IMR-90 (cell line): ENCODE data around the gene F13A1. TPM values are rescaled to one million over a fixed set of nuclear protein-coding genes. Genes with fewer than 3 reads are reported as not detected.

Experiments used
- ATAC-seq: fragments of 200-7000 bp; cut with Tn5 transposase; 2 replicates; pipeline ENCODE4 v1.9.1; 2020; ENCODE audit warnings: low read depth, mild to moderate bottlenecking, moderate library complexity
- BruUV-seq: library from RNA; stranded (reverse); fragments of 400-500 nt; replicated peaks from 2 replicates; lab custom pipeline; 2021; lab: Mats Ljungman, UMichigan
- CTCF ChIA-PET: fragments of 300-600 bp; formaldehyde crosslinking; extraction: SDS; loops from one replicate; lab custom pipeline; 2021; ENCODE audit warnings: antibody characterized with exemption; lab: Yijun Ruan, JAX
- POLR2A ChIA-PET: fragments of 300-600 bp; sonication (Branson Sonifier 250); formaldehyde crosslinking; loops from one replicate; lab custom pipeline; 2022; ENCODE audit warnings: antibody characterized with exemption; ENCODE audit not compliant: unreplicated experiment; lab: Charles Lee
- DNase-seq: peaks from one replicate; pipeline ENCODE4 v3.0.0; 2013
- H2AFZ ChIP-seq: replicated peaks from 2 replicates; pipeline ENCODE3; 2013; ENCODE audit warnings: low read length, mild to moderate bottlenecking; ENCODE audit not compliant: poor library complexity
- H2AK5ac ChIP-seq: 2 replicates; pipeline ENCODE4 v1.6.1; 2013; ENCODE audit warnings: low read depth, low read length, inconsistent platforms
- H2AK9ac ChIP-seq: replicated peaks from 2 replicates; pipeline ENCODE3; 2013; ENCODE audit warnings: mild to moderate bottlenecking, low read depth, low read length, moderate library complexity; ENCODE audit not compliant: poor library complexity
- H2BK120ac ChIP-seq: 2 replicates; pipeline ENCODE4 v1.6.1; 2013; ENCODE audit warnings: low read depth, low read length, inconsistent platforms
- H2BK15ac ChIP-seq: 3 replicates; pipeline ENCODE4 v1.6.1; 2013; ENCODE audit warnings: low read depth, low read length, inconsistent platforms
- H2BK20ac ChIP-seq: 2 replicates; pipeline ENCODE4 v1.6.1; 2013; ENCODE audit warnings: low read depth, mild to moderate bottlenecking, inconsistent platforms, low read length, moderate library complexity
- H2BK5ac ChIP-seq: 2 replicates; pipeline ENCODE4 v1.6.1; 2013; ENCODE audit warnings: mild to moderate bottlenecking, low read depth, low read length, inconsistent platforms; ENCODE audit not compliant: poor library complexity, severe bottlenecking
- H3K14ac ChIP-seq: replicated peaks from 2 replicates; pipeline ENCODE4 v1.6.1; 2013; ENCODE audit warnings: low read depth, low read length, inconsistent platforms
- H3K18ac ChIP-seq: 2 replicates; pipeline ENCODE4 v1.6.1; 2013; ENCODE audit warnings: low read depth, low read length, control low read depth
- H3K23ac ChIP-seq: 2 replicates; pipeline ENCODE4 v1.6.1; 2013; ENCODE audit warnings: low read depth, low read length, inconsistent platforms
- H3K27ac ChIP-seq: 2 replicates; pipeline ENCODE4 v1.5.1; 2013; ENCODE audit warnings: mild to moderate bottlenecking, control low read depth, low read length; ENCODE audit not compliant: insufficient read depth
- H3K27me3 ChIP-seq: 2 replicates; pipeline ENCODE4 v1.6.1; 2013; ENCODE audit warnings: low read length; ENCODE audit not compliant: control insufficient read depth, insufficient read depth
- H3K36me3 ChIP-seq: 2 replicates; pipeline ENCODE4 v1.6.1; 2013; ENCODE audit warnings: low read length, mixed read lengths; ENCODE audit not compliant: control insufficient read depth, insufficient read depth
- H3K4ac ChIP-seq: 2 replicates; pipeline ENCODE4 v1.6.1; 2013; ENCODE audit warnings: low read depth, low read length, inconsistent platforms
- H3K4me1 ChIP-seq: 2 replicates; pipeline ENCODE4 v1.6.1; 2013; ENCODE audit warnings: low read length, mixed read lengths; ENCODE audit not compliant: control insufficient read depth, insufficient read depth
- H3K4me2 ChIP-seq: 2 replicates; pipeline ENCODE4 v1.6.1; 2013; ENCODE audit warnings: low read depth, mild to moderate bottlenecking, control low read depth, low read length, moderate library complexity
- H3K4me3 ChIP-seq: 2 replicates; pipeline ENCODE4 v1.5.1; 2013; ENCODE audit warnings: low read depth, mild to moderate bottlenecking, control low read depth, low read length, moderate library complexity; ENCODE audit not compliant: insufficient read depth
- H3K56ac ChIP-seq: 2 replicates; pipeline ENCODE4 v1.6.1; 2013; ENCODE audit warnings: low read length, inconsistent platforms; ENCODE audit not compliant: insufficient read depth; ENCODE audit errors: extremely low read depth
- H3K79me1 ChIP-seq, 2 experiments: 2 replicates each; pipeline ENCODE4 v1.6.1; 2013; ENCODE audit warnings: low read length in 2 of 2, inconsistent platforms in 1 of 2, low read depth in 1 of 2
- H3K9ac ChIP-seq: 2 replicates; pipeline ENCODE4 v1.6.1; 2013; ENCODE audit warnings: low read depth, low read length, control low read depth
- H3K9me1 ChIP-seq: 2 replicates; pipeline ENCODE4 v1.6.1; 2013; ENCODE audit warnings: low read length, inconsistent platforms; ENCODE audit not compliant: insufficient read depth
- H3K9me3 ChIP-seq: 2 replicates; pipeline ENCODE4 v1.6.1; 2013; ENCODE audit warnings: low read length; ENCODE audit not compliant: control insufficient read depth, insufficient read depth
- H4K20me1 ChIP-seq: 2 replicates; pipeline ENCODE4 v1.6.1; 2013; ENCODE audit warnings: low read length, inconsistent platforms; ENCODE audit not compliant: insufficient read depth
- H4K5ac ChIP-seq: 2 replicates; pipeline ENCODE4 v1.6.1; 2013; ENCODE audit warnings: mild to moderate bottlenecking, low read depth, low read length, control low read depth
- H4K8ac ChIP-seq, 2 experiments: 2 replicates each; pipeline ENCODE4 v1.6.1; 2013; ENCODE audit warnings: low read depth in 2 of 2, low read length in 2 of 2, control low read depth in 1 of 2, inconsistent platforms in 1 of 2
- H4K91ac ChIP-seq: 2 replicates; pipeline ENCODE4 v1.6.1; 2013; ENCODE audit warnings: low read depth, low read length, inconsistent platforms; ENCODE audit not compliant: insufficient read depth
- BHLHE40 ChIP-seq: fragments of 150-350 bp; IDR thresholded peaks from 2 replicates; pipeline ENCODE4 v1.6.1; 2016; ENCODE audit warnings: mild to moderate bottlenecking, low read depth, low read length
- CEBPB ChIP-seq: IDR thresholded peaks from 2 replicates; pipeline ENCODE4 v1.6.1; 2012; ENCODE audit warnings: low read depth, low read length, improper control_type of control experiment
- ELK1 ChIP-seq: fragments of 150-350 bp; IDR thresholded peaks from 2 replicates; pipeline ENCODE4 v1.6.1; 2016; ENCODE audit warnings: low read depth, mild to moderate bottlenecking, low read length, moderate library complexity, borderline replicate concordance
- MAFK ChIP-seq: IDR thresholded peaks from 2 replicates; pipeline ENCODE4 v1.6.1; 2012; ENCODE audit warnings: low read depth, low read length, improper control_type of control experiment
- MAZ ChIP-seq: IDR thresholded peaks from 2 replicates; pipeline ENCODE4 v1.6.1; 2012; ENCODE audit warnings: low read depth, mild to moderate bottlenecking, low read length, improper control_type of control experiment, moderate library complexity, borderline replicate concordance
- POLR2A ChIP-seq: IDR thresholded peaks from 2 replicates; pipeline ENCODE4 v1.6.1; 2012; ENCODE audit warnings: mild to moderate bottlenecking, low read depth, low read length
- RAD21 ChIP-seq: IDR thresholded peaks from 2 replicates; pipeline ENCODE4 v1.6.1; 2012; ENCODE audit warnings: low read length, improper control_type of control experiment
- RCOR1 ChIP-seq: IDR thresholded peaks from 2 replicates; pipeline ENCODE4 v1.6.1; 2012; ENCODE audit warnings: mild to moderate bottlenecking, low read length, improper control_type of control experiment; ENCODE audit not compliant: insufficient replicate concordance
- RFX5 ChIP-seq: IDR thresholded peaks from 2 replicates; pipeline ENCODE4 v1.8.0; 2012; ENCODE audit warnings: low read depth, mild to moderate bottlenecking, low read length, moderate library complexity
- SMC3 ChIP-seq: fragments of 150-350 bp; IDR thresholded peaks from 2 replicates; pipeline ENCODE4 v1.6.1; 2016; ENCODE audit warnings: low read depth, mild to moderate bottlenecking, antibody characterized with exemption, low read length, moderate library complexity
- USF2 ChIP-seq: fragments of 150-350 bp; IDR thresholded peaks from 2 replicates; pipeline ENCODE4 v1.6.1; 2017; ENCODE audit warnings: mild to moderate bottlenecking, antibody characterized with exemption, low read length, low read depth
- WGBS, 2 experiments: methylation state at CpG; one replicate each; pipeline versions ENCODE4 v1.1.5 to v1.1.7; 2013; ENCODE audit warnings: missing lambda C conversion rate in 2 of 2; ENCODE audit not compliant: insufficient read length in 1 of 2; ENCODE audit errors: extremely low coverage in 2 of 2; 5-methylcytosine and 5-hydroxymethylcytosine counted together
- dilution Hi-C: fragments of 300-500 bp; cut with HindIII; formaldehyde crosslinking; loops from one replicate; pipeline ENCODE4 v1.14.3; 2018; ENCODE audit warnings: low sequenced_read_pairs; ENCODE audit not compliant: unreplicated experiment
- in situ Hi-C: fragments of 300-500 bp; cut with MboI; formaldehyde crosslinking; loops from 3 replicates; pipeline ENCODE4 v1.14.3; 2019; ENCODE audit warnings: low sequenced_read_pairs, inconsistent platforms, mixed read lengths
- intact Hi-C: fragments of 100-400 bp; cut with micrococcal nuclease; formaldehyde crosslinking; loops from 2 replicates; pipeline ENCODE4 v1.10.0; 2022
- polyA plus RNA-seq, 3 experiments: library from polyadenylated mRNA; depleted of rRNA; stranded (reverse); fragments of >200 nt; gene quantifications; 2 replicates each; pipeline ENCODE4 v1.2.3, GENCODE V29; 2012; ENCODE audit warnings: low replicate concordance in 1 of 3
- total RNA-seq: library from RNA; depleted of rRNA; stranded (reverse); fragments of >200 nt; gene quantifications from 2 replicates; pipeline ENCODE4 v1.2.3, GENCODE V29; 2012

Gene F13A1
- total and polyA plus RNA-seq, 2 of the 4 experiments (the other 2 are of a cell fraction) = not detected

- no CpG with 5 or more reads among the region's 2 CpGs for WGBS, 2 experiments
- H2AK9ac ChIP-seq = no peak overlapping the region
- no peak overlapping the region for H2BK120ac ChIP-seq
- no peak overlapping the region for H3K4me3 ChIP-seq
- ATAC-seq = no peak
- no peak overlapping the region for H3K18ac ChIP-seq
- ChIA-PET POLR2A (no interaction called here), CTCF (no interaction called here)
- H4K8ac ChIP-seq = no peak overlapping the region
- H4K20me1 ChIP-seq = no peaks in the 10 kb centered on the region
- TF ChIP-seq RFX5 (no peak), POLR2A (no peak), SMC3 (no peak), ELK1 (no peak), RAD21 (no peak), RCOR1 (no peak), USF2 (no peak), CEBPB (no peak), BHLHE40 (no peak), MAFK (no peak), MAZ (no peak)
- no peaks in the 10 kb centered on the region for H3K27me3 ChIP-seq
- in situ Hi-C loops (no loop called here), dilution Hi-C loops (no loop called here), intact Hi-C loops (no loop called here)
- no peak overlapping the region for H2AFZ ChIP-seq
- H2BK15ac ChIP-seq = no peak overlapping the region
- H3K23ac ChIP-seq = no peak overlapping the region
- no peaks in the 10 kb centered on the region for H3K9me1 ChIP-seq
- no peaks in the 10 kb centered on the region for H3K79me1 ChIP-seq
- no peak overlapping the region for H4K91ac ChIP-seq
- no peak overlapping the region for H3K4ac ChIP-seq
- no peak overlapping the region for H2BK5ac ChIP-seq
- no peaks in the 10 kb centered on the region for H3K36me3 ChIP-seq
- no peak overlapping the region for H3K27ac ChIP-seq
- H3K56ac ChIP-seq = no peak overlapping the region
- BruUV-seq = no TSS peak
- H3K4me1 ChIP-seq = no peaks in the 10 kb centered on the region
- H3K14ac ChIP-seq = no peak overlapping the region
- H2BK20ac ChIP-seq = no peak overlapping the region
- no peak for DNase-seq
- no peak overlapping the region for H3K9ac ChIP-seq
- H3K4me2 ChIP-seq = no peak overlapping the region
- H4K5ac ChIP-seq = no peak overlapping the region
- H3K9me3 ChIP-seq = peaks cover 28% of the 10 kb centered on the region
- no peak overlapping the region for H2AK5ac ChIP-seq
Measured at GRCh38 chr6:6191476-6191875, 129.0 kb downstream of the F13A1 start.
